EH (cell line): ENCODE data around the gene FYB1.
A peak's percentile ranks its signal among the peaks of the same experiment; 100 is the strongest.

Experiments used
- DNase-seq: peaks from one replicate; pipeline ENCODE4 v3.0.0-alpha.2; 2015; ENCODE audit warnings: low read depth

Gene FYB1

DNA sequence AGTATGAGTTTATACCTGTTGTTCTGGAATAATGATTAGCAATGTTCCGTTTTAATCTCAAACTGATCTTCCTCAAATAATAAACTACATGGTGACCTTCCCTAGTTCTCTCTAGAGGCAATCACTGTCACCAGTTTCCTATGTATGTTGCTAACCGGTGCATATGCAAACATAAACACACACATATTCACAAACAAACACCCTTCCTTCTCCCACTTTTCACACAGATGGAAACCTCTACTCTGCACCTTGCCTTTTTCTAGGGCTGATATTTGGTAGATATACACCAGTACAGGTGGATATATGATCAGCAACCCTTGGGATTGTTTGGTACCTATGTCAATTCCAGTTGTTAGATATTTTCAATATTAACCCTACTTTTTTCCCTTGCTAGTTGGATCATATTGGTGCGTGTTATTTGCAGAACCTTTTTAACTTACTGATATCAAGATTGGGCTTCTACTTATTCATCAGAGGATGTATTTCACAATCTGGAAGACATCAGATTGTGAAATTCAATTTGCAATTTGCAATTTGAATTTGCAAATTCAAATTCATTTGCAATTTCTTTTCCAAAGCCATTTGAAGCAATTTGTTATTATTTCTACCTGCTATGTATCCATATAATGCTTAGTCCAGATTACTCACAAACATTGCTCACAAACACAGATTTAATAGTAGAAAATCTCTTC lies 12.6 kb downstream of the FYB1 start:
- no peak for DNase-seq

DNA sequence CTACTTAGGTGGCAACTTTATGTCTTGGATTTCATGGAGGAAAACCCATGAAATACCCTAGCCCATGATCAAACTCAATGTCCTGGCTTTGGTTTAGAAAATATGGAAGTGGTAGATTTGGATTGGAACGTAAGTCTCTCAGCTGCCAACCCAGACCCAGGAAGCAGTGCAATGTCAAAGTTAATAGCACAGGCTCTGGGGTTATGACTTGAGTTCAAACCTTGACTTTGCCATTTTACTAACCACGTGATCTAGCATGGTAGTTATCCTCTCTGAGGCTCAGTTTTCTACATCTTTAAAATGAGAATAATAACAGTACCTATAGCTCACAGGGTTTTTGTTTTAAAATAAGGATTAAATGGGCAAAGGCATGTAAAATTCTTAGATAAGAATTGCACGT lies 13.8 kb downstream of the FYB1 start:
- no peak for DNase-seq

DNA sequence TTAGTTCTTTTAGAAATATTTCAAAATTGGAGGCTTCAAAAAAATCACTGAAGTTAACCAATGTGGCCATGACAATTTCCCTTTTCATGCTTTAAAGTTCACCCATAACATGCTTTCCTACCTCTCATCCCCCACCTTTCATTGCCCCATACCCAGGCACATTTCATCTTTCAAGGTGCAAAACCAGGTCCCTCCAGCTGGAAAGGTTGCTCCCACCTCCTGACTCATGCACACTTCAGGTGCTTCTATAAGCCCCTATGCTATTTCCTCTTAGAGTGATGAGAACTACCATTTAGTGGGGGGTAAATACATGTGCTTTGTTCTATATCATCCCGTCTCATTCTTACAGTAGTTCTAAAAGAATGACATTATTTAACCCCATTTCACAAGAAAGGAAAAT lies 15.4 kb downstream of the FYB1 start:
- DNase-seq, result no peak

DNA sequence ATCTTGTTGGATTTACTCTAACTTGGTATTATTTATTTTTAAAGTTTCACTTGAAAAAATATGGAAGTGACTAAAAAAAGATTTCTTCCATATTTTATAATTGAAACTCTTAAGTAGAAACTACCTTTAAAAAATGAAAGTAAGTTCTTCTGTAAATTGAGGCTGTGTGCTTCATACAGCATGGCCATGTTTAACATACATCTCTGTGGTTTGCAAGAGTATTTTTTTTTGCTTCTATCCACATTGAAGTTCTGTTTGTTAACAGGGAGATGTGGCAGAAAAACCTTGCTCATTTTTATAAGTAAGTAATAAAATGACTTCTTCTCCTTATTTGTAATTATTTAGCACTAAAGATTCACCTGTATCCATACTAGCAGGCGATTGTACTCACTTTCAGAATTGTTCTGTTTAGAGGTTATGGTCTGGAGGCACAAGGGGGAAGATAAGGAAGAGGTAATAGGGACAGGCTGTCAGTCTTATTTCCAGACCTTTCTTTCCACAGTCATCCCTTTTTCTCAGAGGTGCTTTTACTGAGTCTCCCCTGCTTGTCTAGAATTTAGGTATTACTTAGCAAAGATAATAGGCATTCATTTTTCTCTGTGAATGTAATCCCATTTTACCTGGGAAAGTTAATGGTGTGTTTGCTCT lies 16.0 kb downstream of the FYB1 start:
- no peak for DNase-seq

DNA sequence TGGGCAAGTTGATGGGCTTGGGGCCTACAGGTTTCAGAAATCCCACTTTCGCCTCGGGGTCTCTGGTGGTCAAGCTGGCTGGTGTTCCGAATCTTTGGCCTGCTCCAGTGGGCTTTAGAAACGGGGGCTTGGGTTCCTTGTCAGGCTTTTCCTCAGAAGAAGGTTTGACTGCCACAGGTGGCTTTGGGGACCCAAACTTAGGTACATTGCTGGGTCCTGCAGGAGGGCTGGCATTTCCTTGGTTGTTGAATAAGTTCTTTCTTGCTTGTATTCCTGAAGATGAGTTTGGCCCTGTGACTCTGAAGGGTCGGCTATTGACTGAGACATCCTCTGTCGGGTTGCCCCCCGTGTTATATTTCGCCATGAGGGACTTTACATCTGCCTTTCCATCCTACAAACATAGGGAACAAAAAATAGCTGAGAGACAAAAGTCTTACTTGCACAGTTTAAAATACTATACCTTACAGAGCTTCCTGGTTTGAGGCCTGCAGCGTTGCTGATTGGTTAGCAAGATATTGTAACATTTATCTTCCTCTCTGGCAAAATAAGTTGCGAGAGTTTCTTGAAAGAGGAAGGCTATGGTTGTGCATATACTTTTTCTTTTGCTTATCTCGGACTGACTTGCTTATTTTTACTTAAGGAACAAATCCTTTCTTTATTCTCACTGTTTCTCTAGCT lies 16.6 kb downstream of the FYB1 start:
- no peak for DNase-seq

DNA sequence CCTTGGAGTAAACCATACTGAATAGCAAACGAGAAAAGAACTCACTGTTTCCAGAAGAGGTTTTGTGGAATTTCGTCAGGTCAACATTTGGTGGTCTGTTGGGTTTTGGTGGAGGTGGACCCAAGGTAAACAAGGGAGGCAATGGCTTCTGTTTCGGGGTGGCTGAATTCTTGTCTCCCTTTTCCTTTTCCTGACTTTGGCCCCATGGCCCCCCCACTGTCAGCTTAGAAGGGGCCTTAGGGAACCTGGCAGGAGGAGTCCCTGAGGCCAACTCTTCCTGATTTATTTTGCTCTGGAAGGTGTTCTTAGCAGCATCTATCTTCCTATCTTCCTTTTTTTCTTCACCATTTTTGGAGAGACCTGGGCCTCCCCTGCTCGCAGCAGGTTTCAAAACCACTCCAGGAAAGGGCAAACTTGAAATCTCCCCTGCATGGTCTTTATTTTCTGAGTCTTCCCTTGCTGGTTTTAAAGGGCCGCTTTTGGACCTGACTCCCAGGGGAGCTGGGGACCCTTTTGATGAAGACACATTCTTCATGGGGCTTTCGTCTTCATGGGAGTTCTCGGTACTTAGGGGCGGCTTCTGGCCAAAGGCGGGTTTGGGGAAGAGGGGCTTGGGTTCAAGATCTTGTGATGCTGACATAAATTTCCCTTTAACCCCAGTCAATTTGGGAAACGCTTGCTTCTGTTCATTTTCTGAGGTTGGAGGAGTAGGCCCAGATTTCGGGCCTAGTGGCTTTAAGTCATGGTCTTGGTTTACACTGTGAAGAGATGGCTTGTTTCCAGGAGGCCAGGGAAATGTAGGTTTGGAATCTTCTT lies 17.4 kb downstream of the FYB1 start:
- no peak for DNase-seq

DNA sequence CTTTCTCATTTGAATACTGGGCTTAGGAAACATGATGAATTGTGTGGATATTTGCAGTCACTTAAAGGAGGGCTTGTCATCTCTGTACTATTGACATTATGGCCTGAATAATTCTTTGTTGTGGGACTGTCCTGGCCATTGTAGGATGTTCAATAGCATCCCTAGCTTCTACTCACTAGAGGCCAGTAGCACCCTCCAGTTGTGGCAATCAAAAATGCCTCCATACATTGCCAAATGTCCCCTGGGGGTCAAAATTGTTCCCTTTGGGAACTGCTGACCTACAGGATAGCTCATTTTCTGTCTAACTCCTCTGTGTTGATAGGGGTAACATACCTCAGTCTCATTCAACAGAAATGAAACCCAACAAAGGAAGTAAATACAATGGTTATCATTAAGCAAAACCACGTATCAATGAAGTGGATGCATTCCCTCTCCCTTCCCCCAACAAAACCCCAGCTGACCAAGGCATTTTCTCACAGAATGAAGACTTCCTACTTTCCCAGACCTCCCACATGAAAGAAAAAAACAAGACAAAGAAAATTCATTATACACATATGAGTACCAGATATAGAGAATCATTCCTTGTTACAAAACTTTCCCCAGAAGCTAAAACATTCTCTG lies 18.1 kb downstream of the FYB1 start:
- DNase-seq, result no peak

DNA sequence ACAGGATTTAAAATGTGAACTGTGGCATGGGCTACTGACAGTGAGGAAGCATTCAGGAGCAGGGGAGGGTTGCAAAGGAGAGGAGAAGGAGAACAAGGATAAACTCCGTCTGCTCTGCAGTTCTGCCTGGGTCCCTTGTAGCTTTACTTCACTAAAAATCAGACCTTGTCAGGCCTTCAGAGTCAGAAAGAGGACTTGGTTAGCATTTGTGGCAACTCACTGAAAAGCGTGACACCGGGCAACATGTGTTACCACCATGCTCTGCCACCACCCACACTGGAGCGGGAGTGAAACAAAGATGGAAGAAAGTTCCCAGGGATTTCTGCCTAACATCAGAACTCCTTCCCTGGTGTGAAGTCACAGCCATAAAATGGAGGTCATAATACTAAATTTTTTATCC lies 19.3 kb downstream of the FYB1 start:
- DNase-seq, result no peak

DNA sequence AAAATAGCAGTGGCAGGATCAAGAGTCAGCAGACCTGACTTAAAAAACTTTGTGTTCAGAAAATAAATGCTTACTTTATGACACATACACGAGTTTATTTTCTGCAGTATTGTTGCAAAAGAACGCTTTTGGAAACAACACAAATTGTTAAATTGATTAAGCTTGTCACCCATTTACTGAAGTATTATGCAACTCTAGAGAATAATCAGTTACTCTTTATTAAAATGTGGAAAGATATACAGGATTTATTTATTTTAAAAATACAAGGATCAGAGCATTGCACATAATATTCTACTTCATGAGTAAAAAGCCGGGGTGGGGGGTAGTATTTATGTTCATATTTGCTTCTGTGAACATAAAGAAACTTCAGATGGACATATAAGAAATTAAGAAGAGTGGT lies 20.0 kb downstream of the FYB1 start:
- no peak for DNase-seq

DNA sequence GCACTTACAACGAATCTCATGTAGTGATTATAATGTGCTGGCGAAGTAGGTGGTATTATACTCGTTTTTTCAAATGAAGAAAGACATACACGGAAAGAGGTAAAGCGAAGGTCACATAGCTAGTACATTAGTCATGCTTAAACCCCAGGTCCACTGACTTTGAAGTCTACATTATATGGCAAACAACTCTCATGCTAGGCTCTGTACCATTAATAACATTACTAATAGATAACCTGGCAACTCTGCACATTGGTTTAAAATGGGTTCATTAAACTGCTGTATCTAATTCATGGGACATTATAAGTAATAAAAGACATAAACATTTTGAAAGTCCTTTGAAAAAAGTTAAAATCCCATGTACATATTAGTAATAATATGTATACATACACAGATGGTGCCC lies 21.2 kb downstream of the FYB1 start:
- DNase-seq, result no peak

DNA sequence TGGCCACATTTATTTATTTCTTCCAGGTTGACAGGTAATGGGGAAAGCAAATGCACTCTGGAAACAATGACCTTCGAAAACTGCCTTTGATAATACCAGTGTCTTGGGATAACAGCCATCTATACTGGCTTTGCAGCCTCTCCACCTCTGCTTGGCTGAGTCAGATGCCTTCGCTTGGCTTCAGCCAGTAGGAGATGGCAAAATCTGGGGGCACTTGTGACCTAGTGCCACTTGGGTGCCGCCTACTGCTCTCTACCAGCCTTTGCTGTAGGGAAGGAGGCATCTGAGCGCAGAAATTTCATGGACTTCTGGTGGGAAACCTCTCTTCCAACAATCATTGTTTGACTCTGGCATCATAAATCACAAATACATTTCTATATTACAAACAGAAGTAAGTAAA lies 21.8 kb downstream of the FYB1 start:
- no peak for DNase-seq

DNA sequence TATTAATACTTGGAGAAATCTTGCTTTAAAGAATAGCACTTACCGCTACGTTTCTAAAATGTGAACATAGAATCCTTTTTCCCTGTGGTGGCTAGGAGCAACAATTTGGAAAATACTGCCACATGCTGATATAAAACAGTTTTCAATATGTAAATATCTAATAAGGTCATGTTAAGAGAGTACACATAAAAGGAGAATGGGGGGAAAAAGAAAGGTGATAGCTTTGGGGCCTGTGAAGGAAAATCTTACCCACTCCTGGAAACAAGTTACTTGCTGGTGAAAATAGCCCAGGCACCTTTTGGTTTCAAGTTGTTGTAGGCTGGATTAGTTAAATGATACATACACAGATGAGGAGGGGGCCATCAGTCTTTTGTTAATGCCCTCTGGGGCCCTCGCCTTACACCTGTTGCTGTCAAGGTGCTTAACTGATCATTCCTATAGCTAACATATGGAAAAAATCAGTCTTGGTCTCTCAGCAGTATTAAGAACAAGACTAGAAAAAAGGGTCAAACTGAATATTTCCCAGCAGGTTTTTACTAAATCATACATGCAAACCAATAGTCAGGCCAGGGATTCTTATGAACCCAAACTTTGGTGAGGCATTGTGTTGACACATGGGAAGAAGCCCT lies 24.1 kb downstream of the FYB1 start:
- DNase-seq, result no peak

DNA sequence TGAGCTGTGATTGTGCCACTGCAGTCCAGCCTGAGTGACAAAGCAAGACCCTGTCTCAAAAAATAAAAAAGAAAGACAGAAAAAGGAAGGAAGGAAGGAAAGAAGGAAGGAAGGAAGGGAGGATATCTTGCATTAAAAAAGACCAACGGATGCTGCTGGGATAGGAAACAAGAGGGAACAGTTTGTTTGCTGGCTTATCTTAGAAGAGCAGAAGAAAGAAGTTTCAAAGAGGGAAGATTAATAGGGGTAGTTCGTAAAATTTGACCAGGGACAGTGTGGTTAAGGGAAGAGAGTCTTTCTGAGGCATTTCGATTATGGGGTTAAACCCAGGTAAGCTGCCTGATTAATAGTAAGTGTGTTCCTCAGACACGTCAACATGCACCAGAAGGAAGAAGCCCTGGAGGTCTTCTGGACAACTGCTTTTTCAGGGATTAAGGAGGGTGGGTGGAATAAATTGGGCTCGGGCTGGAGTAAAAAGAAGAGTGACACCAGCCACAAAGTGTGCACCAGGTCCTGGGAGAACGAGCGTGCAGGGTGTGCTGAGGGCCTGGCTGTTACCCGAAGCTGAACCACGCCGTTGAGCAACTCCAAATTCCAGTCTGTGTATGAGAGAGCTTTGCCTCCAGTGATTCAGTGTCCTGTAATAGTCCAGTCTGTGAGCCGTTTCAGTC lies 24.8 kb downstream of the FYB1 start:
- DNase-seq, result peak; percentile 89

DNA sequence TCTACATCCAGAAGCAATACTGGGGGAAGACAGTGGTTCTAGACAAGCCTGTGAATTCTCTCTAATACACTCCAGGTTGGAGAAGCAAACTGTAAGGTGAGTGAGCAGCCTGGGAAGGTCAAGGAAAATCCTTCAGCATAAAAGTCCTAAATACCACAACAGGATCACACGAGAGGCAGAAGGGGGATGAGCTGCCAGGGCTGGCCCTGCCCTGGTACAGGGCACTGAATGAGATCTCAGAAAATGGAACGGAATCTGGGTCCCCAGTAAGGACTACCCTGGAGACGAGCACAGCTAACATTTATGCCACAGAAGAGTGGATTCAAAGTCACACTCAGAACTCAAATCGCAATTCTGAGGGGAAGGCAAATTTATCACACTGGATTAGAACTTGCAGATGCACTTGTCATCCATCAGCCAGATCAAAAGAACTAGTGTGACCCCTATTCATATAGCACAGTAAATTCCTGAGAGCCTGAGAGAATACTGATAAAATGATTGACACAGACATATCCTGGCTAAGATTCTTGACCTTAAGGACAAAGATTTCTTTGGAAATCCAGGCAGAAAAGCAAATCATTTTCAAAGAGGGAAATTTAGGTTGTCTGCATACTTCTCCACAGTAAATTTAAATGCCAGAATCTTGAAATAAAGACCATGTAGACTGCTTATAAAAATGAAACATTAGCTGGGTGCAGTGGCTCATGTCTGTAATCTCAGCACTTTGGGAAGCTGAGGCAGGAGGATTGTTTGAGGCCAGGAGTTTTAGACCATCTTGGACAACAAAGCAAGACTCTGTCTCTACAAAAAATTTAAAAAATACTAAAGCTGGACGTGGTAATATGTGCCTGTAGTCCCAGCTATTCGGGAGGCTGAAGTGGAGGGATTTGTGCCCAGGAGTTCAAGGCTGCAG lies 25.6 kb downstream of the FYB1 start:
- no peak for DNase-seq

DNA sequence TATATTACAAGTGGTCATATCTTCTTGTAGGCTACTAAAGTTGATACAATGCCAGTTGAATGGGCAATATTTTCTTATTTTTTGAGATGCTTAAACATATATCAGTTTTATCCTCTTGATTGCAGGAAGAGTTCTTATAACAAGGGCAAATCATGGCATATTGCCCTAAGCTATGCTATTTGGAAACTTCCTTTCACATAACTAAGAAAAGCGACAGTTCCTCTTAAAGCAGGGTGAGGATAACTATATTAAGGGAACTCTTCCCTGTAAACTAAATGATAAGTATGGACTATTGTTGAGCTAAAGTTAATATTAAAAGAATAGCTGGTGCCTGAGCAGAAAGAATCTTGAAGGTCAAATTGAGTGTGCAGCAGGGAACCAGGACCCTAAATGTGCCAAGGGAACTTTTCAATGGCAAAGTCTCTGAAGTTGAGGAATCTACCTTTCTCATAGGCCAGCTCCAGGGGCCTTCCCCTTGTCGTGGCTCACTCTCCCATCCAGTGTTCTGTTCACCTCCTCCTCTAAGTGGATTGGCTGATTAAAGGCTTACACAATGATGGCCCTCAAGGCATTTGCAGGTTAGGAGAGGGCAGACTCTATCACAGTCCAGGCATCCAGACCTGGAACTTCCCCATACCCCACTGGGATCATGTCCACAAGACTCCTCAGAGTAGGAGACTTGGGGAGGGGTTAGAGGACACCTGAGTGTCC lies 26.8 kb downstream of the FYB1 start:
- no peak for DNase-seq

DNA sequence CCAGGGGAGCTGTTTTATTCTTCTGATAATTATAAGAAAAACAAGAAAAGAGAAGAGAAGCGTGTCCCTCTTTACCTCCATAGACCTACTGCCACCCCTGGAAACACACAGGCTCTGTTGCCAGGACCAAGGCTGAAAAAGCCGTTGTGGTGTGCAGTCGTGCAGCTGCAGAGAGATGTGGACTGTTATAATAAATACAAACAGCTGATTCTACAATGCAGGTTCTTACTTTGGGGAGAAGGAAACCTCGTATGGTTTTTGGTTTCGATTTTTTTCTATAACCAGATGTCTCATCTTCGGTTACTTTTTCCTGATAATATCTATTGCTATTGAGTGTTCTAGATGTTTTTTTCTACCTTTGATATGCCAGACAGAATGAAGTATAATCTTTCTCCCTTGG lies 28.1 kb downstream of the FYB1 start:
- no peak for DNase-seq

DNA sequence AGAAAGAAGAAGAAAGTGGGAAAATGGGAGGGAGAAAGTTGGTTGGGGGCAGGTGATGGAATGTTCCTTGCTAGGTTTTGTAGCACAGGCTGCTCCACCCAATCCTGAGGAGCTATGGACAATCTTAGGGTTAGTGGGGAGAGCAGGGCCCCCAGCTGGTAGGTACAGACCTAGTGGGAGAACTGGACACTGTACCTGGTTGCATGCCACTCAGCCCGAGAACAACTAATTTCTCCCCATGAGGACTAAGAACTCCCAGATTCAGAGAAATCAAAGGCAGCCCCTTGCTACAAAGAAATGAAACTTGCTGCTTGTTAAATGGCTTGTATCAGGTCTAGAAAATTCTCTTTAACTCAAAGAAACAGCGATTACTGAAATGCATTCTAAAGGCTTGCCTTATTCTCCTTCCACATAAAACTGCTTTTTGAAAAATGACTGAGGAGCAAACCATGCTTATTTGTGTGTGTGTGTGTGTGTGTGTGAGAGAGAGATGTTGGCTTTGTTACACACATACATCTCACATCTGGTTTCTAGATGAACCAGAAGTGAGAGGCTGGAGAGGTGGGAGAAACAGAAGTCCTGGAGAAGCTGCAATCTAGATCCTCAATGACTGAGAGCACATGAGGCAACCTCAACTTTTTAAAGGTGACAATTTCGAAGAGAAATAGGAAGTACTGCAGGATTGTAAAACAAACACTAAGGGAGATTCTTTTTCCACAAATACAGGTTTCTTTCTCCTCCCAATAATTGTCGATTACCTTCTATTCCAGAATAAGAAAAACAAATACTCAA lies 28.9 kb downstream of the FYB1 start:
- DNase-seq, result no peak

DNA sequence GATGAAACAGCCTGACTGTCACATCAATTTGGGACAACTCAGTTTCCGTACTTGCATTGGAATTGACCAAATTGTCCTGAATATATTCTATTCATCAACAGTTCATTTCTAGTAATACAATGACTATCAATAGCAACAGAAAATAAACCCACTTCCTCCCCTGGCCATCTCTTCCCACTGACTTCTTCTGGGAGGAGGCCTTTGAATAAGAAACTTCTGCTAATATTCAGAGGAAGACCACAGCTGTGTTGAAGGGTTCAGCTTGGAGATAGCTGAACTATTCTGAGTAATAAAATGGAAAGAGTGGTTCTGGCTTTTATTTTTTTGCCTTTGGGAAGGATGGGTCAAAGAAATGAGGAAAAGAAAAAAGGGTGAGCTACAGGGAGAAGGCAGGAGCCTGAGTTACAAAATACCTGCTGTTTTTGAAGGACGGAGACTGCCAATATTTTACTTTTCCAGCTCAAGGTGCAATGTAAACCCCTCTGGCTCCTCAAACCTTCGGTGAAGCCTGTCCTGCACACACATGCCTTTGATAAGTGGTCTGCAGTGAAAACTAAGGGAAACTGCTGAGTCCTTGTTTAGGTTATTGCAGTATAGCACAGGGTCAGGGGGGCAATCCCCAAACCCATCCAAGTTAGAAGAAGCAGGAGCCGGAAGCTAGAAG lies 29.9 kb downstream of the FYB1 start:
- no peak for DNase-seq
